Measurements from ENCODE around the gene CA7. TPM values are rescaled to one million over a fixed set of nuclear protein-coding genes. Genes with fewer than 3 reads are reported as not detected.

Gene CA7
- total RNA-seq, 2 donors from 2014 or later: not detected

DNA sequence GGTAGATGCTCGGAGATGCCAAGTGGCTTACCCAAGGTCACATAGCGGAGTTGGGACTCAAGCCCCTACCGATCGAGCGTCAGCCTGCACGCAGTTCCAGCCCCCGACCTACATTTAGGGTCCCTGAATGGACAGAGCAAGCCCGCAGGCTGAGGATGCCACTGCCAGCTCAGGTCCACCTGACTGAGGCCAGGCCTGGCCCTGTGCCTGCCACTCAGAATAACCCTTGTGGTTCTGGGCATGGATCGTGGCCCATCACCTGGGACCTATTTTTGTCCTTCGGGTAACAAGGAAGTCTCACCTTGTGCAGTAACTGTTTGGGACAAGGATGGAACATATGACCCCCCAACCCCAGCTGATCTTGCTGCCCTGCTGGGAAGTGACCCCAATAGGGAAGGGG is 57.4 kb downstream of the CA7 start:
- H3K4me1 ChIP-seq (ENCODE audit: control insufficient read depth, insufficient read depth, low read length): peaks cover 10% of the 10 kb centered on the region

DNA sequence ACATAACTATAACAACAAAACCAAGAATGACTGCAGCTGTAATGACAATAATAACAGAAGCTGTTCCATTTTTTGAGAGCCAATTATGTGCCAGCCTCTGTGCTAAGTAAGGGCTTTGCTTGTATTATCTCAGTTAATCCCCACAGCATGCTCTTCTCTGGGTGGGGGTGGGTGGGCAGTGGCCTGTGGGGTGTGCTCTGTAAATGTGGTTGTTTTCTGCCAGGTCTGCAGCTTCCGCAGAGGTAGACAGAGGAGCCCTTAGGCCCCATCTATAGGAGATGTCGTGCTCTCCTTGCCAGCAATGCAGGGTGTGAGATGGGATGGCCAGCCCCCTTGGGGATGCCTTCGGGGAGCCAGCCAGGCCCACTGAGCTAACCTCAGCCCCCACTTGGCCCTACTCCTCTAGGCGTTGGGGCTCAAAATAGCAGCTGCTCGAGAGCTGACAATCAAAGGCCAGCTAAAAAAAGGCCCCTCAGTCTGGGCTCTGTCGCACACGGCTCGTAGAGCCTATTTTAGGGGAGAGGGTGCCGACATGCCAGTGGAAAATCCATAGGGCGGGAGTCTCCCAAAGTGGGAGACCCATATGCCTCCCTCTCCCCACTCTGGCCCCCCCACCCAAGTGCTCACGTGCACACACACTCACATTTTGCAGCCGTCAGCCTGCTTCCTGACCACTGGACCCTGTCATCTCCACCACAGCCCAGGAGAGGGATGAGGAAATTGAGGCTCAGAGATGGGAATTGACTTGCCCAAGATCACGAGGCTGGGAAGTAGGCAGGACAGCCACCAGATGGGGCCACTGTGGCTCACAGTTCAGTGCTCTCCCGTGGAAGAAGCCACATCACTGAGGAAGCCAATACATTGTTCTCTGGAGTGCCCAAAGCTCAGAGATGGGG is 58.7 kb downstream of the CA7 start:
- no peaks in the 10 kb centered on the region for H3K9me3 Mint-ChIP-seq
- Histone ChIP-seq H3K27me3 (ENCODE audit: control insufficient read depth, insufficient read depth, low read length, poor library complexity, severe bottlenecking) (peaks cover 4% of the 10 kb centered on the region), H3K9me3 (ENCODE audit: control insufficient read depth, low read length) (no peaks in the 10 kb centered on the region), H3K36me3 (ENCODE audit: control insufficient read depth, insufficient read depth, low read length) (no peaks in the 10 kb centered on the region), H3K4me1 (ENCODE audit: control insufficient read depth, insufficient read depth, low read length) (peaks cover 10% of the 10 kb centered on the region), H3K27ac (ENCODE audit: low read depth, low read length) (no peak overlapping the region), H3K4me3 (ENCODE audit: low read length) (no peak overlapping the region), H3K9ac (ENCODE audit: extremely low read depth, low read length, poor library complexity, severe bottlenecking) (no peak overlapping the region)
- H3K4me1 Mint-ChIP-seq: peaks cover 11% of the 10 kb centered on the region
- peaks cover 12% of the 10 kb centered on the region for H3K27me3 Mint-ChIP-seq (ENCODE audit: insufficient read depth)
- no peak for DNase-seq
- TF ChIP-seq, protein P1, sequence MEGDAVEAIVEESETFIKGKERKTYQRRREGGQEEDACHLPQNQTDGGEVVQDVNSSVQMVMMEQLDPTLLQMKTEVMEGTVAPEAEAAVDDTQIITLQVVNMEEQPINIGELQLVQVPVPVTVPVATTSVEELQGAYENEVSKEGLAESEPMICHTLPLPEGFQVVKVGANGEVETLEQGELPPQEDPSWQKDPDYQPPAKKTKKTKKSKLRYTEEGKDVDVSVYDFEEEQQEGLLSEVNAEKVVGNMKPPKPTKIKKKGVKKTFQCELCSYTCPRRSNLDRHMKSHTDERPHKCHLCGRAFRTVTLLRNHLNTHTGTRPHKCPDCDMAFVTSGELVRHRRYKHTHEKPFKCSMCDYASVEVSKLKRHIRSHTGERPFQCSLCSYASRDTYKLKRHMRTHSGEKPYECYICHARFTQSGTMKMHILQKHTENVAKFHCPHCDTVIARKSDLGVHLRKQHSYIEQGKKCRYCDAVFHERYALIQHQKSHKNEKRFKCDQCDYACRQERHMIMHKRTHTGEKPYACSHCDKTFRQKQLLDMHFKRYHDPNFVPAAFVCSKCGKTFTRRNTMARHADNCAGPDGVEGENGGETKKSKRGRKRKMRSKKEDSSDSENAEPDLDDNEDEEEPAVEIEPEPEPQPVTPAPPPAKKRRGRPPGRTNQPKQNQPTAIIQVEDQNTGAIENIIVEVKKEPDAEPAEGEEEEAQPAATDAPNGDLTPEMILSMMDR (conservative IDR thresholded peaks at IDR 0.05): no peak
- no peak overlapping the region for H3K27ac Mint-ChIP-seq
- 85 to 88% methylated on average over 7 to 14 of the region's 14 CpGs for WGBS, 2 experiments (ENCODE audit: insufficient coverage in 1 of 2, insufficient read length in 1 of 2)
- H3K36me3 Mint-ChIP-seq (ENCODE audit: low read depth): no peaks in the 10 kb centered on the region
- no peak overlapping the region for H3K4me3 Mint-ChIP-seq

More for the DNA sequence above, 57.4 kb downstream of the CA7 start:
- Histone ChIP-seq H3K9me3 (ENCODE audit: control insufficient read depth, low read length) (no peaks in the 10 kb centered on the region), H3K9ac (ENCODE audit: extremely low read depth, low read length, poor library complexity, severe bottlenecking) (no peak overlapping the region), H3K27me3 (ENCODE audit: control insufficient read depth, insufficient read depth, low read length, poor library complexity, severe bottlenecking) (no peaks in the 10 kb centered on the region), H3K36me3 (ENCODE audit: control insufficient read depth, insufficient read depth, low read length) (no peaks in the 10 kb centered on the region), H3K27ac (ENCODE audit: low read depth, low read length) (no peak overlapping the region), H3K4me3 (ENCODE audit: low read length) (no peak overlapping the region)
- peaks cover 7% of the 10 kb centered on the region for H3K27me3 Mint-ChIP-seq (ENCODE audit: insufficient read depth)
- TF ChIP-seq, protein P1 (conservative IDR thresholded peaks at IDR 0.05): no peak
- H3K4me1 Mint-ChIP-seq: peaks cover 13% of the 10 kb centered on the region
- no peak overlapping the region for H3K4me3 Mint-ChIP-seq
- DNase-seq: no peak
- no peaks in the 10 kb centered on the region for H3K9me3 Mint-ChIP-seq
- no peaks in the 10 kb centered on the region for H3K36me3 Mint-ChIP-seq (ENCODE audit: low read depth)
- 93 to 97% methylated on average over 6 to 10 of the region's 10 CpGs for WGBS, 2 experiments (ENCODE audit: insufficient coverage in 1 of 2, insufficient read length in 1 of 2)
- H3K27ac Mint-ChIP-seq: no peak overlapping the region

Other genes with a start within 250 kb of the CA7 start
- gene CMTM3, start 239.7 kb upstream of the CA7 start, total RNA-seq: 10 to 100 TPM; 44.2 to 48.5 TPM
- gene CMTM4, start 147.7 kb upstream of the CA7 start, total RNA-seq: 10 to 100 TPM; 68.2 to 76.2 TPM
- 10 to 100 TPM; 89.5 to 95.9 TPM for gene DYNC1LI2, start 92.8 kb upstream of the CA7 start, total RNA-seq
- gene TERB1, start 42.8 kb upstream of the CA7 start, total RNA-seq: not detected
- gene NAE1, start 13.4 kb upstream of the CA7 start, total RNA-seq: 100 to 1,000 TPM; 129 to 166 TPM
- gene PDP2, start 36.1 kb downstream of the CA7 start, total RNA-seq: 10 to 100 TPM; 23.1 to 31.5 TPM
- gene CDH16, start 74.5 kb downstream of the CA7 start, total RNA-seq: not detected
- gene RRAD, start 81.1 kb downstream of the CA7 start, total RNA-seq: under 1 TPM in 1 of 2 donors, not detected in 1; 0.55 TPM
- 10 to 100 TPM; 70.2 to 87.7 TPM for gene CIAO2B, start 90.0 kb downstream of the CA7 start, total RNA-seq
- gene CES2, start 91.1 kb downstream of the CA7 start, total RNA-seq: 10 to 100 TPM; 28.7 to 36.8 TPM
- 1 to 10 TPM; 2.7 to 3.8 TPM for gene CES3, start 116.9 kb downstream of the CA7 start, total RNA-seq
- 1 to 10 TPM; 3.0 to 3.8 TPM for gene CES4A, start 144.2 kb downstream of the CA7 start, total RNA-seq
- 10 to 100 TPM; 93.9 to 95.2 TPM for gene CBFB, start 184.7 kb downstream of the CA7 start, total RNA-seq

All from endodermal cell (in vitro differentiated cells).